Measurements from ENCODE around the gene KIAA2012. TPM values are rescaled to one million over a fixed set of nuclear protein-coding genes. Genes with fewer than 3 reads are reported as not detected.

Gene KIAA2012
- polyA plus RNA-seq, 3 donors = 0.11 to 0.25 (median 0.19) TPM

- DNase-seq = no peak
Observed at GRCh38 chr2:202147775-202148174, 74.7 kb downstream of the KIAA2012 start.

DNA sequence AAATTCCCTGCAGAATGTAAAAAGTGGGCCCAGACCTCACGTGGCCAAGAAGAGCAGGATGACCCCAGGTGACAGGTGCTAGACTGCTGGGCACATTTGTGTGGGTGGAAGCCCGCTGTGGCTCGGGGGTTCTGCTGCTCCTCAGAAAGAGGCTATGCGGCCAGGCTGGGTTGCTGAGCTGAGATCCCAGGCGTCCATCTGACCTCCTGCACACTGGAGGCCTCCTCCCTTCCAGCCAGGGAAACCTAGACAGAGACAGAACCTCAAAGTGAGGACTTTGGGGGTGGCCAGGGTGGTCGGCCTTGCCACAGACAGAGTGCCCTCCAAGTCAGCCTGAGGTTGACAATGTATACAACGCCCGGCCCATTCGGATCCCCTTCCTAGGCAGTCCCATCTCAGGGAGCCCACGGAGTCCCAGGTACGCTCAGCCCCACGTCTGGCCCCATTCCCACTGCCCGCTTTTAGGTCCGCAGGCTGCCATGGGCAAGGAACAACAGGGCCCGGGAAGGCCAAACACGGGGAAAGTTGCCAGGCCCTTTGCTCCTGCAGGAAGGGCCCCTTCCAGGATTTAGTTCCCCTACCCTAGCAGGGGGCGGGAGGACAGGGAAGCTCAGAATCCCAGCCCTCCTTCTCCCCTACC, 75.6 kb downstream of the KIAA2012 start:
- no peak for DNase-seq

GRCh38 chr2:202149155-202149762, 76.2 kb downstream of the KIAA2012 start:
- no peak for DNase-seq

- no peak for DNase-seq
Observed at GRCh38 chr2:202149936-202150335, 76.9 kb downstream of the KIAA2012 start.

DNA sequence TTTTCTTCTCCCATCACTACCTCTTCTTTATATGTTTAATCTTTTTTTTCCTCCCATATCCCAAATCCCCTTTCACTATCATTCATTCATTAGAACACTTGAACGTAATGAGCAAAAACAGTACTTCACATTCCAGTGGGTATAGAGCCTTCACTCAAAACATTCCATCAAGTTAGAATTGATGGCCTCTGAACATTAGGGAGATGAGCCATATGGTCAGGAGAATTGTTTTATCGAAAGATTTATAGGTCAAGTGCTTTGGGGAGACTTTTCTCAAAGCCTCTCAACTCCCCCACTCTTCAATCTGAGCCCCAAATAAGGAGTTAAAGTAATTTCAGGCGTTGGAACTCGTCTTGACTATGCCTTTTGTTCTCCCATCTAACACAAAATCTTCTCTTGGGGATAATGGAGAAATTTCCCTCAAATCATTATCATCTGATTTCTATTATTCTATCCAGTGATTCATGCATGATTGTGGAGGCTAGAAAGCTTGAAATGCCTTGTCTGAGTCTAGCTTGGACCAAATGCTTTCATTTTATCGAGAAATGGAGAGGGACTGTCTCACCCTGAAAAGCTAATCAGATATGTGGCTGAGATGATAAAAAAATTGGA, 79.2 kb downstream of the KIAA2012 start:
- DNase-seq = no peak

GRCh38 chr2:202154613-202155012, 81.6 kb downstream of the KIAA2012 start:
- no peak for DNase-seq

- DNase-seq = no peak
Observed at GRCh38 chr2:202157211-202157990, 84.3 kb downstream of the KIAA2012 start.

DNA sequence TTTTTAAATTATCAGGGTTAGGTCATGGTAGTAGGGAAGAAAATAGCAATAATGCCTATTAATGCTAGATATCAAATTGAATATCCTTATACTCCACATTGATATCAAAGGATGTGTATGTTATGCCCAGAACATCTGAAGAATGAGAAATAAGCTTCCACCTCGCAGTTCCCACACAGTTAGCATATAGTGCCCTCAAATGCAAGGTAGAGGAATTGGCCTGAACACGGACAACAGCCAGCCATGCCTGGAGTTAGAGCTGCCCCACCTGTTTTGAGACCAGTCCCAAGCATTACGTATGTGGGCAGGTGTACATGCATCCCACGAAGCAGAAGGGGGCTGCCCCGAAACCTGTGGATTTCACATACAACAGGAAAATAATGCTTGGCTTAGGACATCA, 85.7 kb downstream of the KIAA2012 start:
- DNase-seq = no peak

GRCh38 chr2:202161151-202161835, 88.2 kb downstream of the KIAA2012 start:
- DNase-seq = no peak

- DNase-seq = no peak
Observed at GRCh38 chr2:202164411-202164810, 91.4 kb downstream of the KIAA2012 start.

- no peak for DNase-seq
Observed at GRCh38 chr2:202165208-202165607, 92.2 kb downstream of the KIAA2012 start.

DNA sequence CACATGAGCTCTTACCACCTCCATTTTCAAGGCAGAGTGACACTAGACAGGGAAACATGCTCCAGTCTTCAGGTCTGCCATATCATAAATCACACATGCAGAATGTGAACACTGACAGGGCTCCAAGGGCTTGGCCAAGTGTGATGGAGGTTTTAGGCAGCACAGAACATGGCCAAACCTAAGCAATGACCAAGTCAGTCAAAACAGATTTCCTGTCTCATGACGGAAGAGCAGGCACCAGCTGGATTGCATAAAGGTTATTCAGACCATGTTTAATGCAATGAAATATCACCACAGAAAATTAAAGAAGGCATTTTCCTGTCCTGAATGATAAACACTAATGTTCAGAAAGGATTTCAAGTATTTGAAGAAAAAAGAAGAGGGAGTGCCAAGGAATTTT, 92.9 kb downstream of the KIAA2012 start:
- no peak for DNase-seq

DNA sequence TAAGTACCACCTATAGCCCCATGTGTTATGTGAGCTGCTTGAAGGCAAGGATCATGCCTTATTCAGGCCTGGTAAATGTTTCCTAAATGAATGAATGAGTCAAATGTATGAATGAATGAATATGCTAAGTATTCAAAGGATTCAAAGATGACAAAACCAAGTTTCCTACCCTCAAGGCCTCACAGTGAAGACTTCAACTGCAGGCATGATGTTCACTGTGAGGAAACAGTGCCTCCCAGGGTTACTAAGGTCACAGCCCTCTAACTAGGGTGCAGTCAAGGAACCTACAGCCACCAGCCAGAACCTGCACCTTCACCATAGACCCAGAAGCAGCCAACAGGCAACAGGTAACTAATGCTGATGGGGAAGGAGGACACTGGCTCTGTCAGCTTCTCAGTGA, 96.1 kb downstream of the KIAA2012 start:
- DNase-seq = no peak

DNA sequence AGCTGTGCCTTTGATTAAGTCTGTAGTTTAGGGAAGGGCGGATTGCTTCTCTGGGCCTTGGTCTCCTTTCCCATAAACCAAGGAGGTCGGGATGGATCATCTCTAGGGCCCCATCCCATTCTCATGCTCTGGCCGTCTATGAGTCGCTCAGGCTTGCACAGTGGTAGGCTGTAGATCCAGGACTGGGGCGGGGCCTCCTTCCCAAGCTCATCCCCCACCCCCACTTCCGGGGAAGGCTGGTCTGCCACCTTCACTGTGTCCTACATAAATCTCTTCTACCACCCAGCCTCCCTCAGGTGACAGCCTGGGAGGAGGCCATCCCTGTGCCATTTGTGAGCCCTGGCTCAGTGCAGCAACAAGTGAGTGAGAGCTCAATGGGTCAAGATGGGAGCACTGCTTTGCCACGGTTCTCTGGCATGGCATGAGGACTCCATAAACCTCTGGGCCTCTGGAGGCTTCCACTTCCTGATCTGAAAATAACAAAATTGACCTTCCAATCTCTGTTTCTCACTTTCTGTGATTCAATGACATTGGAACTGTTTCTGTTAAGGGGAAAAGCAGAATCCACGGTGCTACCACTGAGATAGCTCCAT, 96.9 kb downstream of the KIAA2012 start:
- DNase-seq = no peak

DNA sequence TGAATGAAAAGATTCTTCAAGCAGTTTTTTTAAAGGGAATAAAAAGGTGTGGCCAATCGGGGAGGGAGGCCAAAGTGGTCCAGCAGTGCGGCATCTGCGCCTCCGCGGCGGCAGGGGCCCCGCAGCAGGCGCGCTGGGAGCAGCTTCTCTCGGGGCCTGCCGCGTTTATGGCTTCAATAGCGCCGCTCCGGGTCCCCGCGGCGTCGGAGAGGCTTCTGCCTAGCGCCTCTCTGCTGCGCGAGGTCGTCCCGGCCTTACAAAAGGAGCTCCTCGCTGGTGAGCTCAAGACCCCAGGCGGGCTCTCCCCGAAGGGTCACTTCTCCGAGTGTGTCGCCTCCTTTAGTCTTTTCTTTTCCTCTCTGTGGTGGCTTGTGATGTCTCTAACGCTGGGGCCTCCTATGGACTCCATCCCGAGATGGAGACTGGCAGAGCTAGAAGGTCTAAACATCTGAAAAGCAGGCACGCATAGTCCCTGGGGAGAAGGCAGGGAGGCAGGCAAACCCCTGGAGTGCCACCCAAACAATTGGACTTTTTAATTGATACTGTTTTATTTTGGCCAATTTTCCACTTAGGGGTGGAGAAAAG, 98.3 kb downstream of the KIAA2012 start:
- DNase-seq = no peak

- no peak for DNase-seq
Observed at GRCh38 chr2:202172439-202173211, 99.6 kb downstream of the KIAA2012 start.

GRCh38 chr2:202178346-202178958, 105.4 kb downstream of the KIAA2012 start:
- peak; percentile 69 for DNase-seq

DNA sequence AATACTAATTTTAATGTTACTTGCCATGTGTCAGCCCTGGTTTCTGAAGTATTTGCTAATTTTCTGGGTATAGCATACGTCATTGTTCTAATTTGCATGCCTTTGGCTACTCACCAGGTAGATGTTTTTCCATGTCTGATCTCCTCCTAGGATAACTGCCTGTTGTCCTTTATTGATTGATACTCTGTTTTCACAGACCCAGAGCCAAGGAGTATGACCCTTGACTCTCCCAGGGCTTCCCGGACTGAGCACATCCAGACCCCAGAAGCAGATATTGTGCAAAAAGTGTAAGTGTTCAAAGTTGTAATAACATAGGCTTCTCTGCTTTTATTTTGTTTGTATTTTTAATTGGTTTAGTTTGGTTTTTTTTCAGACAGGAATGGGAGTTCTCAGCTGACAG, 111.5 kb downstream of the KIAA2012 start:
- no peak for DNase-seq

DNA sequence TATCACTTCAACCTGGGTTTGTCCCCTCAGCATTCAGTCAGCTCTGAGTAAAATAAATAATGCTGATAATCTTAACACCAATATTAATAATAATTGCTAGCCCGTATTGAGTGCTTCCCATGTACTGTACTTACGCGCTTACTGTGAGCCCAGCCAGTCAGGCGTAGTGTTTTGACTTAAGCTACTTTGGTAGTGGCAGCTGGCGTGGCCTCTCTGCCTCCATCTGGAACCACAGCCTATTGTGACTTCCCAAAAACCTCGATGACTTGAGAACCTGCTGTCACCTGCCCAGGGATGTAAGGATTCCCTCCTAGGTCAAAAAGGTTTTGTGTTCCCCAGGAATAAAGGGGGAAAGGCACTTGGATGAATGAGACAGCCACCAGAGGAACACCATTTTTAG, 112.1 kb downstream of the KIAA2012 start:
- DNase-seq = no peak

DNA sequence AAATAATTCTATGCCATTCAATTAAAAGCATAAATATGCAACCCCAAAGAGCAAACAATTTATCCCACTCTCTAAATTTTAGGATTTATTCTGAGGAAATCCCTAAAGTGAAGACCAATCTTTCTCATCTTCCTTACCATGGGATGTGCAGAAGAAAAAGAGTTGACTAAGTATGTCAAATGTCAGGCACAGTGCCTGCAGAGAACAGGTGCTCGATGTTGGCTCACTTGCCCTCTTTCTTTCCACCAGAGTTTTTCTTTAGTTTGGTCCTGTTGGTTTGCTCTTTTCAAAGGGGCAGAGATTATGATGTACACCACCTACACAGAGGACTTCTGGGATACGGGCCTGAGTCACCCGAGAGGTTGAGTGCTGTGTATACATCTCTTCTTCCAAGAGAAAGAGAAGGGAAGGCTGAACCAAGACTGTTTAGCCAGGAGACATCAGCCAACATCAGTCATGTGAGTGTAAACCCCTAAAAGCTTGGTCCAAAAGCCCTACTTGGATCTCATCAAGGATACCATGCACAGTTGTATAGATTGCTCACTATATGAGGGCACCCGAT, 113.7 kb downstream of the KIAA2012 start:
- DNase-seq = no peak

All from renal pelvis (tissue), 4 donors.